VCaP (cell line): Measurements from ENCODE around the gene PTGDS.

Experiments used
- H3K27ac ChIP-seq: fragments of 450-650 bp; 2 replicates; pipeline ENCODE4 v1.5.1; 2017
- CTCF ChIP-seq: fragments of 450-650 bp; conservative IDR thresholded peaks from 2 replicates; pipeline ENCODE4 v1.5.1; 2017; ENCODE audit warnings: mild to moderate bottlenecking, moderate library complexity

The PTGDS gene

GRCh38 chr9:136961279-136962065 is 15.8 kb upstream of the PTGDS start:
- TF ChIP-seq CTCF, result no peak
- H3K27ac ChIP-seq, result no peak overlapping the region

GRCh38 chr9:136962163-136962562 is 15.1 kb upstream of the PTGDS start:
- no peak for TF ChIP-seq CTCF

GRCh38 chr9:136962701-136963248 is 14.5 kb upstream of the PTGDS start:
- H3K27ac ChIP-seq, result no peak overlapping the region
- no peak for TF ChIP-seq CTCF

More at GRCh38 chr9:136962163-136962562, 15.1 kb upstream of the PTGDS start:
- H3K27ac ChIP-seq, result no peak overlapping the region

GRCh38 chr9:136963341-136963740 is 14.0 kb upstream of the PTGDS start:
- no peak overlapping the region for H3K27ac ChIP-seq
- TF ChIP-seq CTCF, result no peak

- no peak overlapping the region for H3K27ac ChIP-seq
- TF ChIP-seq CTCF, result no peak
Observed at GRCh38 chr9:136963751-136964150, 13.6 kb upstream of the PTGDS start.

DNA sequence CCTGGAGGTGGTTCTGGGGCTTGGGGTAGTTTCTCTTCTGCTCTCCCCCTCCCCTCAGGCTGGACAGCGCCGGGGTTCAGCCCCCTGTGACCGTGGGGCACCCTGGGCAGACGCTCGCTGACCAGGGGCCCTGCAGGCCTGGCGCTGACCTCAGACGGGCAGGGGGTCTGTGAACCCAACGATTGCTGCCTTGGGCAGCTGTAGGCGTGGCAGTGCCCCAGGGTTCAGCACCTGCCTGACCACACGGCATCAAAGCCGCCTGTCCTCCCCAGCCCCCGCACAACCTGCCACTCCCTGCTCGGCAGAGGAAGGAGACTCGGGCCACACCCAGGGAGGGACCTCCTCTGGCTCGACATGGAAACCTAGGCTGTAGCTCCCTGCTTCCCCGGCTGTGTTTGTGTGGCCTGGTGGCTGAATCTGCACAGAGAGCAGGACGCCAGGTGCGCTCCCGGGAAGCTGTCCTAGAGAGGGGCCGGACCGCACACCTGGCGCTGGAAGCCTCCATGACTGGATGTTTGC is 13.1 kb upstream of the PTGDS start:
- no peak for TF ChIP-seq CTCF
- H3K27ac ChIP-seq, result no peak overlapping the region

DNA sequence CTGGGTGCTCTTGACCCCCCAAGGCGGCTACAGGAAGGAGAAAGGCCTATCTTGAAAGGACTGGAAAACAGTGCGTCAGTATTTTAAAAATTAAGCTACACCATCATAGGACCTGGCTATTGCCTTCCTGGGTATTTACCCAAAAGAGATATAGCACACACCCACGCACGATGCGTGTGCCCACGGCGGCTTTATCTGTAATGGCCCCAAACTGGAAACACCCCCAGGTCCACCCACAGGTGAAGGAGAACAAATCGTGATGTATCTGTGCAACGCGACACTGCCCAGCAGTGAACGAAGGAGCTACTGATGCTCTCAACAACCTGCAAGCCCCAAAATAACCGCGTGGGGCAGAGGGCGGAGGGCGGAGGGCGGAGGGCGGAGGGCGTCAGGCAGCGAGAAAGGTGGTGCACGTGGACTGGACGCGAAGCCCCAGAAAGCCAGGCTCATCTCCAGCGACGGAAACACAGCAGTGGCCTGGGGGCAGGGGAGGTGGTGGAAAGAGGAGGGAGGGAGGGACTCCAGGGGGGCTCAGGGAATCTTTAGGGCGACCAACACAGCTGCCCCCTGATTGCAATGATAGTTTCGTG is 12.4 kb upstream of the PTGDS start:
- no peak overlapping the region for H3K27ac ChIP-seq
- TF ChIP-seq CTCF, result no peak
